22Rv1 (cell line): ENCODE results near the gene ITIH4.

ENCODE experiments used
- ZFX ChIP-seq: fragments of 450-650 bp; IDR thresholded peaks from 2 replicates; pipeline ENCODE4 v1.6.1; 2017; ENCODE audit warnings: antibody characterized with exemption, borderline replicate concordance
- TF ChIP-seq, protein P1 (sequence below): fragments of 450-650 bp; IDR thresholded peaks from 2 replicates; pipeline ENCODE4 v1.5.1; 2017; ENCODE audit warnings: mild to moderate bottlenecking

DNA sequence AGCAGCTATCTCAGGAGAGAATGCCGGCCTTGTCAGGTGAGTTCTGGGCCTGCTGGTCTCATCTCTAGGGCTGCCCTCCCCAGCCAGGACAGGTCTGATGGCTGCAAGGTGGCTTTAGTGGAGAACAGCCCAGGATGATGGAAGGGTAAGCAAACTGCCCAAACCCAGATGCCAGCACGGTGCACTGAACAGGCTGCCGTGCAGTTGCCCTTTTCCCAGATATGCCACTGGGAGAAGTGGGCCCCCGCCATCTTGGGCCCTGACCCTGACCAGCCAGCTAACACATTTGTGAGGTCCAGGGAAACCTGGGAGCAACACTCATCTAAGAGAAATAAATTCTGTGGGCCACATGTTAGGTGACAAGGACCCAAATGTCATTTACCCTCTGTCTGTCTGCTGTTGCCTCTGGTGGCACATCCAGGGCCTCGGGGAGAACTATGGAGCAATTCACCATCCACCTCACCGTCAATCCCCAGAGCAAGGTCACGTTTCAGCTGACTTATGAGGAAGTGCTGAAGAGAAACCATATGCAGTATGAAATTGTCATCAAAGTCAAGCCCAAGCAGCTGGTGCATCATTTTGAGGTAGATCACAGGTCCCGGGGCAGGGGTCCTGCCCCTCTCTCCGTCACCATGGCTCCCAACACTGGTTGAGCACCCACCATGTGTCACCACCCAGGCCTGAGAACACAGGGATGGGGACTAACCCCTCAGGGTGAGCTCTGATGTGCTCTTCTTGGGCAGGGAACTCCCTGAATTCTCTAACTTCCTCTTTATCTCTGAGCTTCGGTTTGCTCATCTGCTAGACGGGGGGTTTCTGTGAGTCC, 51.2 kb downstream of the ITIH4 start:
- TF ChIP-seq, protein P1, sequence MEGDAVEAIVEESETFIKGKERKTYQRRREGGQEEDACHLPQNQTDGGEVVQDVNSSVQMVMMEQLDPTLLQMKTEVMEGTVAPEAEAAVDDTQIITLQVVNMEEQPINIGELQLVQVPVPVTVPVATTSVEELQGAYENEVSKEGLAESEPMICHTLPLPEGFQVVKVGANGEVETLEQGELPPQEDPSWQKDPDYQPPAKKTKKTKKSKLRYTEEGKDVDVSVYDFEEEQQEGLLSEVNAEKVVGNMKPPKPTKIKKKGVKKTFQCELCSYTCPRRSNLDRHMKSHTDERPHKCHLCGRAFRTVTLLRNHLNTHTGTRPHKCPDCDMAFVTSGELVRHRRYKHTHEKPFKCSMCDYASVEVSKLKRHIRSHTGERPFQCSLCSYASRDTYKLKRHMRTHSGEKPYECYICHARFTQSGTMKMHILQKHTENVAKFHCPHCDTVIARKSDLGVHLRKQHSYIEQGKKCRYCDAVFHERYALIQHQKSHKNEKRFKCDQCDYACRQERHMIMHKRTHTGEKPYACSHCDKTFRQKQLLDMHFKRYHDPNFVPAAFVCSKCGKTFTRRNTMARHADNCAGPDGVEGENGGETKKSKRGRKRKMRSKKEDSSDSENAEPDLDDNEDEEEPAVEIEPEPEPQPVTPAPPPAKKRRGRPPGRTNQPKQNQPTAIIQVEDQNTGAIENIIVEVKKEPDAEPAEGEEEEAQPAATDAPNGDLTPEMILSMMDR: no peak
- no peak for TF ChIP-seq ZFX
